Esophagus squamous epithelium (tissue), 4 donors: ENCODE data around the gene SREBF2.

Source experiments
- CTCF ChIP-seq, 6 experiments: fragments of 450-650 bp in 4 of 6; fragments of 200-600 bp in 2 of 6; sonication (generic) in 2 of 6; IDR thresholded peaks; one replicate each; pipeline ENCODE4 v1.5.1; 2016 to 2019; ENCODE audit warnings: antibody characterized with exemption in 6 of 6, mild to moderate bottlenecking in 4 of 6, moderate library complexity in 4 of 6
- POLR2A ChIP-seq, 4 donors: fragments of 450-650 bp; IDR thresholded peaks; one replicate each; pipeline ENCODE4 v1.6.1; 2017; ENCODE audit warnings: antibody characterized with exemption in 4 of 4, mild to moderate bottlenecking in 4 of 4, moderate library complexity in 3 of 4

GRCh38 chr22:41913842-41914534 lies 81.1 kb downstream of the SREBF2 start:
- no peak for TF ChIP-seq CTCF (IDR thresholded peaks at IDR 0.05)
- TF ChIP-seq POLR2A (IDR thresholded peaks at IDR 0.05): no peak
